Measurements from ENCODE around the gene LYST.

LYST gene

GRCh38 chr1:235708390-235708962, 158.2 kb downstream of the LYST start:
- peak; percentile 62 for DNase-seq

- DNase-seq, result peak; percentile 84
These were observed 163.2 kb downstream of the LYST start for GRCh38 chr1:235703506-235703905.

- DNase-seq, result no peak
These were observed 164.3 kb downstream of the LYST start for GRCh38 chr1:235702412-235702811.

- DNase-seq, result peak; percentile 80
These were observed 169.2 kb downstream of the LYST start for GRCh38 chr1:235697508-235697907.

- DNase-seq, result no peak
These were observed 177.3 kb downstream of the LYST start for GRCh38 chr1:235689356-235689755.

GRCh38 chr1:235688096-235688495, 178.6 kb downstream of the LYST start:
- DNase-seq, result no peak

GRCh38 chr1:235683653-235684052, 183.1 kb downstream of the LYST start:
- DNase-seq, result no peak

- DNase-seq, result no peak
These were observed 184.5 kb downstream of the LYST start for GRCh38 chr1:235682216-235682615.

- no peak for DNase-seq
These were observed 187.1 kb downstream of the LYST start for GRCh38 chr1:235679644-235680043.

- DNase-seq, result no peak
These were observed 187.7 kb downstream of the LYST start for GRCh38 chr1:235679005-235679404.

- DNase-seq, result peak; percentile 10
These were observed 191.4 kb downstream of the LYST start for GRCh38 chr1:235675152-235675890.

- no peak for DNase-seq
These were observed 192.7 kb downstream of the LYST start for GRCh38 chr1:235673981-235674380.

GRCh38 chr1:235671992-235672391, 194.7 kb downstream of the LYST start:
- no peak for DNase-seq

GRCh38 chr1:235670157-235670776, 196.4 kb downstream of the LYST start:
- DNase-seq, result no peak

GRCh38 chr1:235669277-235669676, 197.4 kb downstream of the LYST start:
- DNase-seq, result no peak

- no peak for DNase-seq
These were observed 203.1 kb downstream of the LYST start for GRCh38 chr1:235663628-235664027.

- DNase-seq, result no peak
These were observed 205.1 kb downstream of the LYST start for GRCh38 chr1:235661568-235661967.

GRCh38 chr1:235659186-235659771, 207.4 kb downstream of the LYST start:
- DNase-seq, result no peak

- no peak for DNase-seq
These were observed 208.8 kb downstream of the LYST start for GRCh38 chr1:235657747-235658526.

- no peak for DNase-seq
These were observed 209.4 kb downstream of the LYST start for GRCh38 chr1:235657269-235657668.

- no peak for DNase-seq
These were observed 214.3 kb downstream of the LYST start for GRCh38 chr1:235652364-235652763.

GRCh38 chr1:235651170-235651806, 215.4 kb downstream of the LYST start:
- no peak for DNase-seq
